Measurements from ENCODE around the gene CDT1. TPM values are rescaled to one million over a fixed set of nuclear protein-coding genes. Genes with fewer than 3 reads are reported as not detected.

CDT1 gene
- total and polyA plus RNA-seq, 8 donors: 1.5 to 147 (median 5.7) TPM

DNA sequence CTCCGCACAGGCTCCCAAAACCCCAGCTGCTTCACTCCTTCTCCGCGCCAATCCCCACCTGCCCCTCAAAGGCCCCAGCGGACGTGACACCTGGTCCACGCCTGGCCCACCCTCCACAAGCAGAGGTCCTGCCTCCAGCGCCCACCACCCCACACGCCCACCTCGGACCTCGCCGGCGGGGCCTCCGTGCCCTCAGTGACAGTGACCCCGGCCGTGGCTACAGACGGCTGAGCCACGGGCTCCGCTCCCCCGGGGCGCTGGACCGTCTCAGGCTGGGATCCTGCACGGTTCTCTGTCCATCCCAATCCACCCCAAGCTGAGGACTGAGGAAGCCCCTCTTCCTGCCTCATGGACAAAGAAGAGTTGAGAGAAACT is 43.6 kb upstream of the CDT1 start:
- peaks cover 0 to 20% (median 2%) of the 10 kb centered on the region in 4 donors for H3K36me3 ChIP-seq
- peak overlapping the region in 4 of 5 donors; percentile 62 to 84 (median 71) for H3K27ac ChIP-seq
- no peak for TF ChIP-seq POLR2AphosphoS5 (IDR thresholded peaks at IDR 0.05)
- no peak for TF ChIP-seq EP300 (IDR thresholded peaks at IDR 0.05)
- TF ChIP-seq, protein P1, sequence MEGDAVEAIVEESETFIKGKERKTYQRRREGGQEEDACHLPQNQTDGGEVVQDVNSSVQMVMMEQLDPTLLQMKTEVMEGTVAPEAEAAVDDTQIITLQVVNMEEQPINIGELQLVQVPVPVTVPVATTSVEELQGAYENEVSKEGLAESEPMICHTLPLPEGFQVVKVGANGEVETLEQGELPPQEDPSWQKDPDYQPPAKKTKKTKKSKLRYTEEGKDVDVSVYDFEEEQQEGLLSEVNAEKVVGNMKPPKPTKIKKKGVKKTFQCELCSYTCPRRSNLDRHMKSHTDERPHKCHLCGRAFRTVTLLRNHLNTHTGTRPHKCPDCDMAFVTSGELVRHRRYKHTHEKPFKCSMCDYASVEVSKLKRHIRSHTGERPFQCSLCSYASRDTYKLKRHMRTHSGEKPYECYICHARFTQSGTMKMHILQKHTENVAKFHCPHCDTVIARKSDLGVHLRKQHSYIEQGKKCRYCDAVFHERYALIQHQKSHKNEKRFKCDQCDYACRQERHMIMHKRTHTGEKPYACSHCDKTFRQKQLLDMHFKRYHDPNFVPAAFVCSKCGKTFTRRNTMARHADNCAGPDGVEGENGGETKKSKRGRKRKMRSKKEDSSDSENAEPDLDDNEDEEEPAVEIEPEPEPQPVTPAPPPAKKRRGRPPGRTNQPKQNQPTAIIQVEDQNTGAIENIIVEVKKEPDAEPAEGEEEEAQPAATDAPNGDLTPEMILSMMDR (IDR thresholded peaks at IDR 0.05): no peak
- no peak for TF ChIP-seq POLR2A (IDR thresholded peaks at IDR 0.05)
- H3K27me3 ChIP-seq: no peaks in the 10 kb centered on the region
- 87 to 96% (median 93%) methylated on average over 22 of the region's 22 CpGs for WGBS, 5 donors
- intact Hi-C loops (cut with DNase I; ENCODE audit: low total_unique reads): no loop called here
- H3K4me3 ChIP-seq: peak overlapping the region in 1 of 4 donors; percentile 17
- no peak for DNase-seq
- no peaks in the 10 kb centered on the region for H3K9me3 ChIP-seq
- peaks cover 40 to 79% (median 64%) of the 10 kb centered on the region in 4 donors for H3K4me1 ChIP-seq

DNA sequence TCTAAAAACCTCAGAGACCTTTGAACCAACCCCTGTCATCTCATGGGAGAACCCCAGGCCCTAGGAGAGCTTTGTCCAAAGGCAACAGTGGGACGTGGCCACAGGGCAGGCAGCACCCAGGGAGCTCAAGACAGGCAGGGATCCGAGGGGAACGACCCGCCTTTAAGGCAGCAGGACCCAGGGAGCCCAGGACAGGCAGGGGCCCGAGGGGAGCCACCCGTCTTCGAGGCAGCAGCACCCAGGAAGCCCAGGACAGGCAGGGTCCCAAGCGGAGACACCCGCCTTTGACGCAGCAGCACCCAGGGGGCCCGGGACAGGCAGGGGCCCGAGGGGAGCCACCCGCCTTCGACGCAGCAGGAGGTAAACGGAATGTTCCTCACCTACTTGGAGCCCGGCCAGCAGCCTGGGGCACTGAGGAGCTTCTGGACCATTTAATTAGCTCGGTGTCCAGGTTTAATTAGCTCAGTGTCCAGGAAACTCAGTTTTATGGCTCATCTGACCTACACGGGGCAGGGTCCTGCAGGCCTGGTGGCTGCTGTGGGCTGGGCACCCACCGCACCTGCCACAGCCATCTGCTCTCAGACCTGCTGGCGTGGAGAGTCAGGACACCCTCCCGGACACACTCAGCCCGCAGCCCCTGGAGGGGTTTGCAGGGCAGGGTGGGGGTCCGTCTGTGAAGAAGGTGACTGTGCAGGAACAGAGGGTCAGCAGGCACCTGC is 43.0 kb upstream of the CDT1 start:
- TF ChIP-seq POLR2AphosphoS5 (IDR thresholded peaks at IDR 0.05) (no peak), EP300 (IDR thresholded peaks at IDR 0.05) (no peak), POLR2A (IDR thresholded peaks at IDR 0.05) (no peak)
- TF ChIP-seq, protein P1 (IDR thresholded peaks at IDR 0.05): no peak
- peaks cover 0 to 17% (median 2%) of the 10 kb centered on the region in 4 donors for H3K36me3 ChIP-seq
- 42 to 75% (median 59%) methylated on average over 8 to 24 of the region's 24 CpGs for WGBS, 5 donors
- H3K27ac ChIP-seq: peak overlapping the region in 4 of 5 donors; percentile 62 to 84 (median 71)
- H3K9me3 ChIP-seq: no peaks in the 10 kb centered on the region
- H3K4me1 ChIP-seq: peaks cover 43 to 79% (median 65%) of the 10 kb centered on the region in 4 donors
- H3K4me3 ChIP-seq: no peak overlapping the region
- no peaks in the 10 kb centered on the region for H3K27me3 ChIP-seq
- intact Hi-C loops (cut with DNase I; ENCODE audit: low total_unique reads): no loop called here
- DNase-seq: peak in 1 of 2 donors; percentile 74

DNA sequence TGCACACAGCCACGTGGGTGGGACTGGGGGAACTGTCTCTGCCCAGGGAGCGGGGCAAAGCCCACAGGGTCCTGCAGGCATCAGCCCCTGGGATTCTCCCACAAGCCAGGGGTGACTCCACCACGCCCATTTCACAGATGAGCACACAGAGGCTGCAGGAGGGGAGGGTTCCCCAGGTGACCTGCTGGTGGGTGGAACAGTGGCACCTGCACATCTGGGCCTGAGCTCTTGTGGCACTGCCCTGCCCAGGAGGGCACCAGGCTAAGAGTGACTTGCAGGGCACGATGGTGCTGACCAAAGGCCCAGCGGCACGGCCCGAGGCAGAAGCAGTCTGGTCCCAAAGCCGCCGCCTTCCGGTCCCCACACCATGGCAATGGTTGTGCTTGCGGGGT is 42.5 kb upstream of the CDT1 start:
- TF ChIP-seq, protein P1 (IDR thresholded peaks at IDR 0.05): no peak
- no peak for TF ChIP-seq POLR2A (IDR thresholded peaks at IDR 0.05)
- no peak for TF ChIP-seq EP300 (IDR thresholded peaks at IDR 0.05)
- no peak for TF ChIP-seq POLR2AphosphoS5 (IDR thresholded peaks at IDR 0.05)
- intact Hi-C loops (cut with DNase I; ENCODE audit: low total_unique reads): no loop called here
- no peaks in the 10 kb centered on the region for H3K9me3 ChIP-seq
- DNase-seq: no peak
- H3K36me3 ChIP-seq: peaks cover 0 to 22% (median 2%) of the 10 kb centered on the region in 4 donors
- H3K27ac ChIP-seq: peak overlapping the region in 2 of 5 donors; percentile 62 to 84
- WGBS, 5 donors: 77 to 93% (median 88%) methylated on average over 4 to 11 of the region's 11 CpGs
- H3K4me1 ChIP-seq: peaks cover 43 to 81% (median 69%) of the 10 kb centered on the region in 4 donors
- no peak overlapping the region for H3K4me3 ChIP-seq
- H3K27me3 ChIP-seq: no peaks in the 10 kb centered on the region

DNA sequence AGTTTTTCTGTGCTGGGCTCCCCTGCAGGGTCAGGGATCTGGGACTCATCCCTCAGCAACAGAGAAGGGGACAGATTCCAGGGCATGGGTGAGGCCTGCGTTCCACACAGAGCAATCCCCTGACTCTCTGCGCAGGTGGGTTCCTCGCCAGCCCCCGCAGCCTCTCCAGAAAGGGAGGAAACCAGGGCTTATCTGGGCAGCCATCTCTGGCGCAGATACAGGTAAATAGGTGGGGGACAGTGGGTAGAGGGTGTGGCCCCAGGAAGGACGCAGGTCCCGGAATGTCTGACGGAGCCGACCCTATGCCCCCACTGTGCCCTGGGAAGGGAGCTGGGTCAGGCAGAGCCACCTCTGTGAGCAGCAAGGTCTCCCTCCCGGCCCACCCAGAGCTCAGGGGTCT is 41.8 kb upstream of the CDT1 start:
- intact Hi-C loops (cut with DNase I; ENCODE audit: low total_unique reads): no loop called here
- Histone ChIP-seq H3K36me3 (peaks cover 0 to 22% (median 2%) of the 10 kb centered on the region in 4 donors), H3K9me3 (no peaks in the 10 kb centered on the region), H3K27ac (peak overlapping the region in 1 of 5 donors; percentile 84), H3K4me1 (peaks cover 47 to 88% (median 76%) of the 10 kb centered on the region in 4 donors), H3K27me3 (no peaks in the 10 kb centered on the region), H3K4me3 (no peak overlapping the region)
- no peak for DNase-seq
- WGBS, 5 donors: 60 to 78% (median 71%) methylated on average over 8 to 10 of the region's 10 CpGs
- TF ChIP-seq, protein P1 (IDR thresholded peaks at IDR 0.05): no peak
- TF ChIP-seq POLR2AphosphoS5 (IDR thresholded peaks at IDR 0.05) (no peak), EP300 (IDR thresholded peaks at IDR 0.05) (no peak)
